Panc1 (cell line): ENCODE results near the gene FPR3.

Source experiments
- POLR2AphosphoS5 ChIP-seq: IDR thresholded peaks from 2 replicates; pipeline ENCODE4 v1.6.1; 2012; ENCODE audit warnings: mild to moderate bottlenecking, low read depth, low read length, moderate library complexity
- TCF7L2 ChIP-seq: IDR thresholded peaks from 2 replicates; pipeline ENCODE4 v1.6.1; 2011; ENCODE audit warnings: mild to moderate bottlenecking, low read depth, low read length, inconsistent platforms
- TF ChIP-seq, protein P1 (sequence below): fragments of 450-650 bp; IDR thresholded peaks from 2 replicates; pipeline ENCODE4 v1.5.1; 2017; ENCODE audit warnings: mild to moderate bottlenecking
- TF ChIP-seq, protein P2 (sequence below), 2 experiments: IDR thresholded peaks; 2 replicates each; pipeline ENCODE4 v1.6.1; 2011 to 2012; ENCODE audit warnings: low read depth in 2 of 2, control low read depth in 1 of 2, low read length in 1 of 2, mild to moderate bottlenecking in 1 of 2, moderate library complexity in 1 of 2; ENCODE audit not compliant: insufficient read depth in 1 of 2

DNA sequence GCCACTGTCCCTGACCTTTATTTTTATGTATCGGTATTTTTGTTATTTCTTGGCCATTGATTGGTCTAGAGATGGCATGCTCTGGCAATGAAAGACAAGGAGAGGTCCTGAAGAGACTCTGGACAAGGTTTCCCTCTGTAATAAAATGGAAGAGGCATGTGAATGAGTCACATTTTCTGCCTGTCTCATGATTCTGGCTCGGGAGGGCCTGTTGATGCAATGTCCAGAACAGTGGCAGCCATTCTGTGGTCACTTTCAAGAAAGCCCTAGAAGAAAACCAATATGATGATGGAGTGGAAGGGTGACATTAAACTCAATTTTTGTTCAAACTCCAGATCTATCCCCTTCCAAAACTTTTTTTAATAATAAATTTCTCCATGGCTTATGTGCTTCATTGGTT, 2.0 kb upstream of the FPR3 start:
- TF ChIP-seq, protein P1, sequence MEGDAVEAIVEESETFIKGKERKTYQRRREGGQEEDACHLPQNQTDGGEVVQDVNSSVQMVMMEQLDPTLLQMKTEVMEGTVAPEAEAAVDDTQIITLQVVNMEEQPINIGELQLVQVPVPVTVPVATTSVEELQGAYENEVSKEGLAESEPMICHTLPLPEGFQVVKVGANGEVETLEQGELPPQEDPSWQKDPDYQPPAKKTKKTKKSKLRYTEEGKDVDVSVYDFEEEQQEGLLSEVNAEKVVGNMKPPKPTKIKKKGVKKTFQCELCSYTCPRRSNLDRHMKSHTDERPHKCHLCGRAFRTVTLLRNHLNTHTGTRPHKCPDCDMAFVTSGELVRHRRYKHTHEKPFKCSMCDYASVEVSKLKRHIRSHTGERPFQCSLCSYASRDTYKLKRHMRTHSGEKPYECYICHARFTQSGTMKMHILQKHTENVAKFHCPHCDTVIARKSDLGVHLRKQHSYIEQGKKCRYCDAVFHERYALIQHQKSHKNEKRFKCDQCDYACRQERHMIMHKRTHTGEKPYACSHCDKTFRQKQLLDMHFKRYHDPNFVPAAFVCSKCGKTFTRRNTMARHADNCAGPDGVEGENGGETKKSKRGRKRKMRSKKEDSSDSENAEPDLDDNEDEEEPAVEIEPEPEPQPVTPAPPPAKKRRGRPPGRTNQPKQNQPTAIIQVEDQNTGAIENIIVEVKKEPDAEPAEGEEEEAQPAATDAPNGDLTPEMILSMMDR: no peak
- no peak for TF ChIP-seq POLR2AphosphoS5
- TF ChIP-seq TCF7L2: no peak
- TF ChIP-seq, protein P2, sequence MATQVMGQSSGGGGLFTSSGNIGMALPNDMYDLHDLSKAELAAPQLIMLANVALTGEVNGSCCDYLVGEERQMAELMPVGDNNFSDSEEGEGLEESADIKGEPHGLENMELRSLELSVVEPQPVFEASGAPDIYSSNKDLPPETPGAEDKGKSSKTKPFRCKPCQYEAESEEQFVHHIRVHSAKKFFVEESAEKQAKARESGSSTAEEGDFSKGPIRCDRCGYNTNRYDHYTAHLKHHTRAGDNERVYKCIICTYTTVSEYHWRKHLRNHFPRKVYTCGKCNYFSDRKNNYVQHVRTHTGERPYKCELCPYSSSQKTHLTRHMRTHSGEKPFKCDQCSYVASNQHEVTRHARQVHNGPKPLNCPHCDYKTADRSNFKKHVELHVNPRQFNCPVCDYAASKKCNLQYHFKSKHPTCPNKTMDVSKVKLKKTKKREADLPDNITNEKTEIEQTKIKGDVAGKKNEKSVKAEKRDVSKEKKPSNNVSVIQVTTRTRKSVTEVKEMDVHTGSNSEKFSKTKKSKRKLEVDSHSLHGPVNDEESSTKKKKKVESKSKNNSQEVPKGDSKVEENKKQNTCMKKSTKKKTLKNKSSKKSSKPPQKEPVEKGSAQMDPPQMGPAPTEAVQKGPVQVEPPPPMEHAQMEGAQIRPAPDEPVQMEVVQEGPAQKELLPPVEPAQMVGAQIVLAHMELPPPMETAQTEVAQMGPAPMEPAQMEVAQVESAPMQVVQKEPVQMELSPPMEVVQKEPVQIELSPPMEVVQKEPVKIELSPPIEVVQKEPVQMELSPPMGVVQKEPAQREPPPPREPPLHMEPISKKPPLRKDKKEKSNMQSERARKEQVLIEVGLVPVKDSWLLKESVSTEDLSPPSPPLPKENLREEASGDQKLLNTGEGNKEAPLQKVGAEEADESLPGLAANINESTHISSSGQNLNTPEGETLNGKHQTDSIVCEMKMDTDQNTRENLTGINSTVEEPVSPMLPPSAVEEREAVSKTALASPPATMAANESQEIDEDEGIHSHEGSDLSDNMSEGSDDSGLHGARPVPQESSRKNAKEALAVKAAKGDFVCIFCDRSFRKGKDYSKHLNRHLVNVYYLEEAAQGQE (IDR thresholded peaks at IDR 0.05; ENCODE audit: insufficient read depth in 1 of 2, low read depth in 2 of 2, low read length in 1 of 2): no peak
